GM12892 (cell line): ENCODE data around the gene GAK.
"Not testable (repeated sequence)": the region's sequence is repeated elsewhere in the genome, so short reads cannot be mapped to it uniquely, and the experiment has no call there.

Experiments
- POLR2A ChIP-seq: IDR thresholded peaks from 2 replicates; pipeline ENCODE4 v1.6.1; 2011; ENCODE audit warnings: low read depth, low read length, control low read depth
- TAF1 ChIP-seq: IDR thresholded peaks from 2 replicates; pipeline ENCODE4 v1.6.1; 2011; ENCODE audit warnings: low read depth, mild to moderate bottlenecking, control low read depth, low read length, borderline replicate concordance

- TF ChIP-seq TAF1, POLR2A: not testable (repeated sequence)
Observed at GRCh38 chr4:939508-939907, 7.4 kb upstream of the GAK start.
